ENCODE results near the gene TRIM38. TPM values are rescaled to one million over a fixed set of nuclear protein-coding genes. Genes with fewer than 3 reads are reported as not detected.
A peak's percentile ranks its signal among the peaks of the same experiment; 100 is the strongest.
"Not testable (repeated sequence)": the region's sequence is repeated elsewhere in the genome, so short reads cannot be mapped to it uniquely, and the experiment has no call there.

Gene TRIM38
- total and polyA plus RNA-seq, 8 donors, result 1.5 to 5.8 (median 2.5) TPM

GRCh38 chr6:25942561-25943147 is 19.9 kb upstream of the TRIM38 start:
- peak in 3 of 4 donors; percentile 16 to 36 (median 28) for TF ChIP-seq CTCF (IDR thresholded peaks at IDR 0.05)
- no peak overlapping the region for H3K27ac ChIP-seq
- H3K27me3 ChIP-seq, result no peaks in the 10 kb centered on the region
- no peaks in the 10 kb centered on the region for H3K9me3 ChIP-seq
- no peak overlapping the region for H3K4me3 ChIP-seq
- FAIRE-seq (peak; percentile 64), ATAC-seq (peak in 3 of 4 donors; percentile 90 to 91 (median 91)), DNase-seq (no peak)
- no peaks in the 10 kb centered on the region for H3K36me3 ChIP-seq
- WGBS, 2 donors, result 21 to 32% methylated on average over 3 of the region's 3 CpGs
- no peaks in the 10 kb centered on the region for H3K4me1 ChIP-seq
- intact Hi-C loops (cut with DNase I), result loop anchor here in 1 of 3 donors (10.0 kb wide), 1 partner anchor 158 kb away; no protein-coding TSS in a partner anchor

GRCh38 chr6:25943887-25944286 is 18.7 kb upstream of the TRIM38 start:
- no peaks in the 10 kb centered on the region for H3K27me3 ChIP-seq
- no peak for FAIRE-seq
- no peak overlapping the region for H3K4me3 ChIP-seq
- intact Hi-C loops (cut with DNase I), result loop anchor here in 1 of 3 donors (10.0 kb wide), 1 partner anchor 159 kb away; no protein-coding TSS in a partner anchor
- DNase-seq, result no peak
- ATAC-seq, result no peak
- no peak for TF ChIP-seq CTCF (IDR thresholded peaks at IDR 0.05)
- no peaks in the 10 kb centered on the region for H3K4me1 ChIP-seq
- no peaks in the 10 kb centered on the region for H3K9me3 ChIP-seq
- H3K27ac ChIP-seq, result no peak overlapping the region
- no peaks in the 10 kb centered on the region for H3K36me3 ChIP-seq
- 71 to 89% methylated on average over 1 of the region's 1 CpG for WGBS, 2 donors

- H3K36me3 ChIP-seq, result no peaks in the 10 kb centered on the region
- H3K9me3 ChIP-seq, result no peaks in the 10 kb centered on the region
- FAIRE-seq (no peak), ATAC-seq (no peak), DNase-seq (no peak)
- H3K4me3 ChIP-seq, result no peak overlapping the region
- no peak overlapping the region for H3K27ac ChIP-seq
- 45 to 57% methylated on average over 8 of the region's 8 CpGs for WGBS, 2 donors
- intact Hi-C loops (cut with DNase I), result loop anchor here in 1 of 3 donors (10.0 kb wide), 1 partner anchor 160 kb away; no protein-coding TSS in a partner anchor
- no peaks in the 10 kb centered on the region for H3K4me1 ChIP-seq
- H3K27me3 ChIP-seq, result no peaks in the 10 kb centered on the region
- no peak for TF ChIP-seq CTCF (IDR thresholded peaks at IDR 0.05)
Measured at GRCh38 chr6:25944688-25945574, 17.7 kb upstream of the TRIM38 start.

GRCh38 chr6:25945738-25946137 is 16.9 kb upstream of the TRIM38 start:
- intact Hi-C loops (cut with DNase I), result loop anchor here in 1 of 3 donors (10.0 kb wide), 1 partner anchor 161 kb away; no protein-coding TSS in a partner anchor
- not testable (repeated sequence) for H3K4me1 ChIP-seq, ATAC-seq, H3K27ac ChIP-seq, H3K27me3 ChIP-seq, H3K4me3 ChIP-seq, FAIRE-seq, DNase-seq, H3K9me3 ChIP-seq, H3K36me3 ChIP-seq
- WGBS, 2 donors, result 70 to 88% methylated on average over 3 of the region's 3 CpGs

GRCh38 chr6:25946631-25947030 is 16.0 kb upstream of the TRIM38 start:
- DNase-seq (no peak), ATAC-seq (no peak), FAIRE-seq (no peak)
- H3K4me1 ChIP-seq, result no peaks in the 10 kb centered on the region
- intact Hi-C loops (cut with DNase I), result loop anchor here in 1 of 3 donors (10.0 kb wide), 1 partner anchor 162 kb away; no protein-coding TSS in a partner anchor
- no peaks in the 10 kb centered on the region for H3K9me3 ChIP-seq
- no peak for TF ChIP-seq CTCF (IDR thresholded peaks at IDR 0.05)
- no peaks in the 10 kb centered on the region for H3K36me3 ChIP-seq
- H3K27me3 ChIP-seq, result no peaks in the 10 kb centered on the region
- no peak overlapping the region for H3K4me3 ChIP-seq
- H3K27ac ChIP-seq, result no peak overlapping the region
- 91 to 98% methylated on average over 2 of the region's 2 CpGs for WGBS, 2 donors

GRCh38 chr6:25947492-25947891 is 15.1 kb upstream of the TRIM38 start:
- H3K4me3 ChIP-seq, ATAC-seq, H3K27ac ChIP-seq, H3K9me3 ChIP-seq, FAIRE-seq, DNase-seq, H3K36me3 ChIP-seq, H3K4me1 ChIP-seq, H3K27me3 ChIP-seq: not testable (repeated sequence)
- 92 to 98% methylated on average over 3 of the region's 3 CpGs for WGBS, 2 donors
- intact Hi-C loops (cut with DNase I), result loop anchor here in 1 of 3 donors (10.0 kb wide), 1 partner anchor 163 kb away; no protein-coding TSS in a partner anchor

Measured in pancreas (tissue), 10 donors.